Superior temporal gyrus (tissue), 1 donor: Measurements from ENCODE around the gene UBE2U.
A peak's percentile ranks its signal among the peaks of the same experiment; 100 is the strongest.

Source experiments
- DNase-seq: peaks from one replicate; pipeline ENCODE4 v3.0.0-alpha.2; 2016; ENCODE audit errors: extremely low spot score

UBE2U gene

DNA sequence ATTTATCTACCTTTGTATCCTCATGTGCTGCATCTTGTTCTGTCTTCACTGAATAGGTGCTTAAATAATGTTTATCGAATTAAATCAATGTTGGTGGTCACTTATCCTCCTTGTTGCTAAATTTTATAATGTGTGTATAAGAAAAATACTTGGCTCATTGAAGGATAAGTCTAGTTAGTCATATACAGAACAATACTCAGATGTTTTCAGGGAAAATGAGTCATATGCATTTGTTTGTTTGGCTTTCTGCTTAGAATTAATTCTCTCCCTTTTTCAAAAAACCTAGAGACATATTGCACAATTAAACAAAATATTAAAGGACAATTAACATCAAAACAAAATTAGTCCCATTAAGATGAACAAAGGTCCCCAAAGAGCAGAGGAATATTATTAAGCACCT is 89.0 kb downstream of the UBE2U start:
- DNase-seq = no peak

DNA sequence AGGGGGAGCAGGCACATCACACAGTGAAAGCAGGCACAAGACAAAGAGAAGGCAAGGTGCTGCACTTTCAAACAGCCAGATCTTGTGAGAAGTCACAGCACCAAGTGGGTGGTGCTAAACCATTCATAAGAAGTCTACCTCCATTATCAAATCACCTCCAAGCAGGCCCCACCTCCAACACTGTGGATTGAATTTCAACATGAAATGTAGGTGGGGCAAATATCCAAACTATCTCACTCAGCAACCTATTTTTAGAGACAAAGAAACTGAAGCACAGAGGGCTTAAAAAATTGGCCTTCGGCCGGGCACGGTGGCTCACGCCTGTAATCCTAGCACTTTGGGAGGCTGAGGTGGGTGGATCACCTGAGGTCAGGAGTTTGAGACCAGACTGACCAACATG is 90.4 kb downstream of the UBE2U start:
- DNase-seq = no peak

DNA sequence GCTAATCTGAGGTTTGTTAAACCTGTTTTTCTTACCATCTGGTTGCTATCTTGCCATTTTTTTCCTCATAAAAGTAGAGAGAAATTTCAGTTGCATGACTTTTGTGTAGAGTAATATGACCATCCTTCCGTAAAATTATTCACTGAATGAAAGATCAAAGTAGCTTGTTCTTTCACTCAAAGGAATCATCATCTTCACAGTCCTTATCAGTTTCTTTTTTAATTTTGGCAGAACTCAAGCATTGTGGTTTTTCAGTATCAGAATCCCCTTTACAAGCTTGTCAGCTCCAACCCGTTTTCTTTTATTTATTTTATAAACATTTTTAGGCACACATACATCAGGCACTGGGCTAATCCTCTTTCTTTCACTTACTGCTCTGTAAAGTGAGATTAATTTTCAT is 91.7 kb downstream of the UBE2U start:
- no peak for DNase-seq

DNA sequence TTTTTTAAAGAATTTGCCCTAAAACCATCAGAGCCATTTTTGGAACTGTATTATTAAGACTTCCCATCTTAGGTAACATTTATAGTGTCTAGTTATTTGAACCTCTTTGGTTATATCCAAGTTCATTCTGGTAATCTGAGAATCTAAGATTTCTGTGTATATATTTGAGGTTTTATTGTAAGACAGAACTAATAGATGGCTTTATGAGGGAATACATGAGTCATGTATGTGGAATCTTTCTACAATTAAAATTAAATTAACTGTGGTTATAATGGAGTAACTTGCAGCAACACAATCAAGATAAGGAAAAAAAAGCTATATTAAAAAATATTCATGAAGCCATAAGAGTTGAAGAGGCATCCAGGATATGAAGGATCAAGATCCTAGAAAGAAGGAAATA is 92.1 kb downstream of the UBE2U start:
- no peak for DNase-seq

DNA sequence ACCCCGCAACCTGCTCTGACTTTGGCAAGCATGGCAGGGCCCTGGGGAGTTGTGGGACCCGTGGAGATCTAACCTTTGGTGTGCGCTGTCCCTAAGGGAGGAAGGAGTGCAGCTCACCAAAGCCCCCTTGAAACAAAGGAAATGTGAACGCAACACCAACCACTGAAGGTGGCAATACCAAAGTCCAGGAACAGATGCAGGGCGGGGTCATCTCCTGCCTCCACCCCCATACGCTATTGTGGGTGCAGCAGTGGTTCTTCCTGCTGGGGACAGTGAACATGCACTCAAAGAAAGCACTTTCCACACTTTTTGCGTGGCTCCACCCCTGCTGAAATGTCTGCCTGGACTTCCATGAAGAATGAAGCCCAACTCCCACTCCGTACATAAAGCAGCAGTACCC is 93.0 kb downstream of the UBE2U start:
- DNase-seq = no peak

DNA sequence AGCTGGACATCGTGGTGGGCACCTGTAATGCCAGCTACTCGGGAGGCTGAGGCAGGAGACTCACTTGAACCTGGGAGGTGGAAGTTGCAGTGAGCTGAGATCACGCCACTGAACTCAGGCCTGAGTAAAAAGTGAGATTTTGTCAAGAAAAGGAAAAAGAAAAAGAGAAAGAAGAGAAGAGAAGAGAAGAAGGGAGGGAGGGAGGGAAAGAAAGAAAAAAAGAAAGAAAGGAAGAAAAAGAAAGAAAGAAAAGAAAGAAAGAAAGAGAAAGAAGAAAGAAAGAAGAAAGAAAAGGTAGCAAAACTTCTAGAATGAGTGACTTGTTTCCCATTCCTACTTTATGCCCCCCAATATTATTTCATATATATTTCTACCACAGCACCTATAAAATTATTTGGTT is 98.8 kb downstream of the UBE2U start:
- DNase-seq = no peak

DNA sequence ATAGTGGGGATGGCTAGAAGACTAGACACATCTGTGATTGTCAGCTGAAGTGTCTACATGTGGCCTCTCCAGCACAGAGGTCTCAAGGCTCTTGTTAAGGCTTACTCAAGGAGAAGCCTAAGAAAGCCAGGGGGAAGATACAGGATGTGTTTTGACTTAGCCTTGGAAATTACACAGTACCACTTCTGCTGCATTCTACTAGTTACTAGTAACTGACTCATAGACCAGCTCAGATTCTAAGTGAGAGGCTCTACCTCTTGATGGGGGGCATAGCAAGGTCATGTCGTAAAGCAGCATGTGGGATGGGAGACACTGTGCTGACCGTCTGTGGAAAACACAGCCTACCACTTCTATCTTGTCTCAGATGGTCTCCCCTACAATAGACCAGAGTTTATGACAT is 99.5 kb downstream of the UBE2U start:
- no peak for DNase-seq

DNA sequence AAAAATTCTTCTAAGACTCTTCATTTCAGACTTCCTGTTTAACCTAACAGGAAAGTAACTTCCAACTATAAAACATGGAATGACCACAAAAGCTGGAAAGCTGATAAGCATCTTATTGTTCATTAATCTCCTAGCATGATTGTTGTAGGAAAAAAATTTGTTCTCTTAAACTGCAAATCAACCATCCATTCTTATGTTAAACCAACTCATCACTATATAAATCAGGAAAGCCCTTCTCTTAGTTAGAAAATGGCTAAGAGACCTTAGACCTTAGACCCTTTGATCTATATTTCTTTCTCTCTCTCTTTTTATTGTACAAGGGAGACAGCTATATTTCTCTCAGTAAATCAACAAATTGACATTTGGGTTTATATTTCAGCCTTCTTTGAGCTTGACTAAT is 101.4 kb downstream of the UBE2U start:
- no peak for DNase-seq

DNA sequence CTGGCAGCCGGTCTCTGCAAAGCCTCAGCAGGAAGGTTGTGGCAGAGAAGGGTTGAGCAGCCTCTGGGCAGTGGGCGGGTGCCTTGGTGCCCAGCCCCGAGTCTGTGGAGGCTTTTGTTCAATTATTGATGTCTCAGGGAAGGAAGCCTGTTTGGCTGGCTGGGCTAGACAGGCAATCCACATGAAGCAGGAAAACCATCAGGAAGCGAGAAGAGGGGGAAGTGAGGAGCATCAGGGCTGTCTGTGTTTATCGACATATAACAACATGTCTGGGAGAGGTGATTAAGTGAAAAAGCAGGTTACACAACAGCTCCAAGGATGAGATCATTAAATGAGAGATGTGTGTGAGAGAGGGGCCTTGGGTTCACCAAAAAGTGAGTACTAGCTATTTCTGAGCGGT is 105.4 kb downstream of the UBE2U start:
- DNase-seq = no peak

DNA sequence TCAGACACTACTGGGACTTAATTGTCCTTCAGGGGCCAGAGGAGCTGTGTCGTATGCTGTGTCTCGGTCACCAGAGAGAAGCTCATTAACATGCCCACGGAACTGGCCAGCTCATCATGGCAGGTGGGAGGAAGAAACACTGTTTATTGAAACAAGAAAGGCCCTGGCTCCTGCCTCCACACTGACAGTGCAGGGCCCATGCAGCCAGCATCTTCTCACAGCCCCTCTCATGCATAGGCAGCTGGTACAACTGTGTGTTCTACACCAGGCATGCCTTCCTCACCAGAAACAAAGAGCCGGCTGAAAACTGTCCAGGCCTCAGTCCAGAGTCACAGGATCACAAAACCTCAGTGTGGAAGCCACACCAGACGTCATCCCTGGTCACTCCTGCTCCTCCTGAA is 106.0 kb downstream of the UBE2U start:
- DNase-seq = peak; percentile 79

DNA sequence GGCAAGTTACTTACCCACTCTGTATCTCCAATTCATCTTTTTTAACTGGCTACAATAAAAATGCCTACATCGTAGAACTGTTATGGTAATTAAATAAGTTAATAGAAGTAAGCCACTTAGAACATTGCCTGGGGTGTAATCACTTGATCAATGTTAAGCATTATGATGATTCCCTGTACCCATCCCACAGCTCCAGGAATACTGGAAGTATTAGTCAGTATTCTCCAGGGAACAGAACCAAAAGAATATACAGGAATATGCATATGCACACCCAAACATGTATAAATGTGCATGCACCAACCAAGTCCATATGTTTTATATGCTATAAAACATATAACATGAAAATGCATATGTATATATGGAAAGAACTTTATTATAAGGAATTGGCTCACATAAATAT is 107.3 kb downstream of the UBE2U start:
- no peak for DNase-seq

DNA sequence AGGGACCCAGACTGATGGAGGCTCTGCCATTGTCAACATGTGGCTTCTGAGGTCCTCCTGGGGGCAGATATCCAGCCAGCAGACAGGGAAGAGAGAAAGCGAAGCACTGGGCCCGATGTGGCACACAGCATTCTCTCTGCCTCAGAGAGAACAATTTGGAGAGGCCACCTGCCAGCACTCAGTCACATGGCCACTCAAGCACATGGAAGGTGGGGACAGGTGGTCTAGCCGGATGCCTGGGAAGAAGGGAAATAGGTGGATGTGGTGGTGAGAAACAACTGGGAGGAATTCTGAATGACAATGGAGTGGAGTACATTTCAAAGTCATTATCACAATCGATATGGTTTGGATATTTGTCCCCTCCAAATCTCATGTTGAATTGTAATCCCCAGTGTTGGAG is 109.0 kb downstream of the UBE2U start:
- no peak for DNase-seq

DNA sequence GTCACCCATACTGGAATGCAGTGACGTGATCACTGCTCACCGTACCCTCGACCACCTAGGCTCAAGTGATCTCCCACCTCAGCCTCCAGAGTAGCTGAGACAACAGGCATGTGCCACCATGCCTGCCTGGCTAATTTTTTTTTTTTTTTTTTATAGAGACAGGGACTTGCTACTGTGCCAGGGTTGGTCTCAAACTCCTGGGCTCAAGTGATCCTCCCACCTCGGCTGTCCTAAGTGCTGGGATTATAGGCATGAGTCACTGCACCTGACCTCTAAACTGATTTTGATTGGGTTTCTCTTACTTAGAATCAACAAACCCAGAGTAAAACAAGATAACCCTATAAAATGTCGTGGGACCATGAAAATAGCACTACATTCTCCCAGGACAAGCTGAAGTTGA is 112.0 kb downstream of the UBE2U start:
- DNase-seq = no peak
